Epithelial cell of esophagus (primary cell): ENCODE results near the gene TENT4A.

Experiments used
- DNase-seq: peaks from one replicate; pipeline ENCODE4 v3.0.0; 2010; ENCODE audit warnings: low read depth
- H3K4me3 ChIP-seq: 2 replicates; pipeline ENCODE4 v1.5.1; 2011; ENCODE audit warnings: mild to moderate bottlenecking, low read length, control low read depth
- TF ChIP-seq, protein P1 (sequence below): IDR thresholded peaks from 2 replicates; pipeline ENCODE4 v1.5.1; 2011; ENCODE audit warnings: low read depth, mild to moderate bottlenecking, low read length, control low read depth, inconsistent platforms; ENCODE audit not compliant: insufficient read depth; ENCODE audit errors: missing control alignments

The TENT4A gene

DNA sequence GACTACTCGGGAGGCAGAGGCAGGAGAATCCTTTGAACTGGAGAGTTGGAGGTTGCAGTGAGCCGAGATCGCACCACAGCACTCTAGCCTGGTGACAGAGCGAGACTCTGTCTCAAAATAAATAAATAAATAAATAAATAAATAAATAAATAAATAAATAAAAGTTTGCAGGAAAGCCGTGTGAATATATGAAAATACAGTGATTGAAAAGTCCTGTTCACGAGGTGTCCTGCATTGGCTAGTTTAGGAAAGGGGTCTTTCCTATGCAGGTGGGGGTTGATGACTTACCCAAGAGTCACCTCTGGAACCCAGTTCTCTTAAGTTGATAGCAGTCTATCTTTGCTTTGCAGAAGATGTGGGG, 7.3 kb downstream of the TENT4A start:
- TF ChIP-seq, protein P1, sequence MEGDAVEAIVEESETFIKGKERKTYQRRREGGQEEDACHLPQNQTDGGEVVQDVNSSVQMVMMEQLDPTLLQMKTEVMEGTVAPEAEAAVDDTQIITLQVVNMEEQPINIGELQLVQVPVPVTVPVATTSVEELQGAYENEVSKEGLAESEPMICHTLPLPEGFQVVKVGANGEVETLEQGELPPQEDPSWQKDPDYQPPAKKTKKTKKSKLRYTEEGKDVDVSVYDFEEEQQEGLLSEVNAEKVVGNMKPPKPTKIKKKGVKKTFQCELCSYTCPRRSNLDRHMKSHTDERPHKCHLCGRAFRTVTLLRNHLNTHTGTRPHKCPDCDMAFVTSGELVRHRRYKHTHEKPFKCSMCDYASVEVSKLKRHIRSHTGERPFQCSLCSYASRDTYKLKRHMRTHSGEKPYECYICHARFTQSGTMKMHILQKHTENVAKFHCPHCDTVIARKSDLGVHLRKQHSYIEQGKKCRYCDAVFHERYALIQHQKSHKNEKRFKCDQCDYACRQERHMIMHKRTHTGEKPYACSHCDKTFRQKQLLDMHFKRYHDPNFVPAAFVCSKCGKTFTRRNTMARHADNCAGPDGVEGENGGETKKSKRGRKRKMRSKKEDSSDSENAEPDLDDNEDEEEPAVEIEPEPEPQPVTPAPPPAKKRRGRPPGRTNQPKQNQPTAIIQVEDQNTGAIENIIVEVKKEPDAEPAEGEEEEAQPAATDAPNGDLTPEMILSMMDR: no peak
- no peak overlapping the region for H3K4me3 ChIP-seq
- no peak for DNase-seq

DNA sequence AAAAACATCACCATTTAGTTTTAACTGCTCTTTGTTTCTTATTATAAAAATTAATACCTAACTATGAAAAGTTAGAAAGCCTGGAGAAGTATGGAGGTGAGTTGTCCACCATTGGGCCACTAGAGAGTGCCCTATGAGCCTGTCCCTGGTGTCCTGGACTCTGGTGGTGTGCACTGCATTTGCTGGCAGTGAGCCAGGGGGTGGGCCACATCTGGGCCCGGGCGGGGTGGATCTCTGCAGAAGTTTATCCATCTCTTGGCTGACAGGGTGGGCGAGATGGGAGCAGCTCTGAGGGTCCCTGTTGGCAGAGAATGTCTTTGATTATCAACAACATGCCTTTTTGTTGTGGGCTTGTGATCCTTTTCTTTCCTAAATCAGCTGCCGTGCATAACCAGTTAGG, 8.2 kb downstream of the TENT4A start:
- no peak for DNase-seq
- TF ChIP-seq, protein P1: no peak
- no peak overlapping the region for H3K4me3 ChIP-seq

DNA sequence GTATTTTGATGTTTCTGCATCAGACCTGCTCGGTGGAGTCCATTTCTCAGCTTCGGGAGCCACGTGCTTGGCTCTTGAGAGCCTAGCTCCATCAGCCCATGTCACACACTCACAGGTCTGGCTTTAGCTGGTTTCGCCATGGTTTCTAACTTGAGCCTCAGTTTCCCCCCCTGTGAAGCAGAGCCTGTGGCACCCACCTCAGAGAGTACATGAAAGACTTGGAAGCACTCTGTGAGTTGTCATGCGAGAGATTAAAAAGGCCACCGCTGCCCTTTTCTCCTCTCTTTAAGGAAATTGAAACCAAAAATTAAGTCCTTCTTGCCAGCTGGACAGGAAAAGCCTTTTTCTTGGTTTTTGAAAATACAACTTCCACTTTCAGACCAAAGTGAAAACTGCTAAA, 8.8 kb downstream of the TENT4A start:
- no peak overlapping the region for H3K4me3 ChIP-seq
- TF ChIP-seq, protein P1: no peak
- no peak for DNase-seq

DNA sequence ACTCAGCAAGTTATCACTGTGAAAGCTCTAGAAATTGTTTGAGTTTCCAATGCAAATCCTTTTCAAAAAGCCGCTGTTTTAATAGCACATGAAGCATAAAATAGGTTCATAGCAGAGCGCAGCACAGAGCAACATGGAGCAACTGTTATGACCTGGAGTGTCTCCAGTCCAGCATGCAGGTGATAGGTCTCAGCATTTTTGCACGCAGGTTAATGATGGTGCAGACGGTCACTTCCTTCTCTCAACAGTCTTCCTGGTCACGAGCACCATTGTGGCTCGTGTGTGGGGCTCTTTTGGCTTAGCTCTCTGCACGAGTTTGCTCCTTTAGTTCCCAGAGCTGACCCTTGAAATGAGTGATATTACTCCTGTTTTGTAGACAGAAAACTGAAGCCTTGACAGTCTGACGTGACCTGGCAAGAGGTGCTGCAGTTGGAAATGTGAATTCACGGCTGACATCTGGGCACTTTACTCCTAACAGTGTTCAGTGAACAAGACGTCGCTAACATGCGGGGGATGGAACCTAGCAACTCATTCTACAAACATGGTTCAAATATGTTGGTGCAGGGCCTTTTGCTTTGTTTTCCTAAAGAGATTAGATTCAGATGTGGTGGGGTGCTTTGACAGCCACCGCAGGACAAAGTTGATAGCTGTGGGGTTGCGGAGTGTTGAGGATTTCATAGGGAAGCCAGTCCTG, 10.0 kb downstream of the TENT4A start:
- DNase-seq: no peak
- TF ChIP-seq, protein P1: no peak
- H3K4me3 ChIP-seq: no peak overlapping the region

DNA sequence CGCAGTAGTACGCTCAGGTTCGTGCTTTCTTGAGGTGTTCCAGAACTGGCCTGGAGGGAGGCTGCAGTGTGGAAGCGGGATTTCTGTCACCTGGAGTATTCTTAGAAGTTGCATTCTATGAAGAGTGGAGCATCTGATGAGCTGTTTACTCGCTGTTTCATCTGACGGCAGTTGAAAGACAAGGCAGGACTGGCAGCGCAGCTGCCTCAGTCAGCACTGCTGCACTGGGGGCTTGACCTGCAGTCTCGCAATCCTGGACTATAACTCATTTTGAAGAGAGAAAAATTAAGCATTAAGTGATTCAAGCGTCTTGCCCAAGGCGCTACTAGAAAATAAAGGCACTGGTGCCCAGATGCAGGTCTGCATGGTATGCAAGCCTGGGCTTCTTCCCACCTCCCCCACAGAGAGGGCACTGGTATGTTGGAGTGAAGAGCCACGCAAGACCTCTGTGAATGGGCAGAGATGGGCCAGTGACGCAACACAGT, 10.6 kb downstream of the TENT4A start:
- TF ChIP-seq, protein P1: no peak
- DNase-seq: no peak
- H3K4me3 ChIP-seq: no peak overlapping the region

DNA sequence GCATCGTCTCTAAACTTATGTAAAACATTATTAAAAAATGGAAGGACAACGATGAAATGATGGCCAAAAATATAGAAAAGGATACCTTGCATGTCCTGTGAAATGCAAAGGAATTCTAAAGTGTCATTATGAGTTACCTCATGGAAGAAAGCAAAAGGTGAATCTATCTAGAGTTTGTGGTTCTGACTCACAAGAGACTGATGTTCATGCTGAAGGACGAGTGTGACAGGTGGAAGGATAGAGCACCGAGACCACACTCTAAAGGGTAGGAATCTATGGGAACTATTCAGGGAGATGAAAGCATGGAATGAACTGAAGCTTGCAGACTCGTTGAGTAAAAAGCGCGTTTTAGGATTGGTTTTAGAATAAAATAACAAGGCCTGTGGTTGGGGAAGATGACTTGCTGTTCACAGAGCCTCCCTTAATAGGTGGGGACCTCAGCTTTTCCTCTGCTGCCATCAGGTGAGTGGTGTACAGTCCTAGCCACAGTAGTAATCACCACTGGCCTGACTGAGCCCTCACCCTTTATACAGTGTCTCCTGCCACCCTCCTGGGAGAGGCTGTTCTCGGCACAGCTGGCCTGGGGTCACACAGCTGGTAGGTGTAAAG, 11.2 kb downstream of the TENT4A start:
- TF ChIP-seq, protein P1: no peak
- no peak for DNase-seq
- H3K4me3 ChIP-seq: no peak overlapping the region

DNA sequence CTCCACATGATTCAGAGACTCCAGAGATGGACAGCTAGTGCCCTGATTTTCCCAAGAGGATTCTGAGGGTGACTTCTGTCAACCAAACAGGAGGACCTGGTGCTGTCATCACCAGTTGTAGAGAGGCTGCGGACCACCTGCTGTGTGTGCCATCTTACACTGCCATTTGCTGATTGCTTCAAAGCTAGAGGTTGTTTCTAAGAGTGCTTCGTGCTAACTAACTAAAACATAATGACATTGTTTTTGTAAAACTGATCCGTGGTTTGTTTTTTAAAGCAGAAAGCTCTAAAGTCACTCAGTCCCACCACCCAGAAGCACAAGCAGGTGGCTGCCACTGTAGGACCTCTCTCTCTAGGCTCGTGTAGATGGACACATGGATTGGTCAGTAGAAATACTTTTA, 12.2 kb downstream of the TENT4A start:
- TF ChIP-seq, protein P1: no peak
- no peak overlapping the region for H3K4me3 ChIP-seq
- no peak for DNase-seq
